GM15510 (cell line): ENCODE results near the gene ATF3.

Source experiments
- POLR2A ChIP-seq: IDR thresholded peaks from 3 replicates; pipeline ENCODE4 v1.6.1; 2011; ENCODE audit warnings: borderline replicate concordance; ENCODE audit not compliant: insufficient read length; ENCODE audit errors: extremely low read depth

Gene ATF3

DNA sequence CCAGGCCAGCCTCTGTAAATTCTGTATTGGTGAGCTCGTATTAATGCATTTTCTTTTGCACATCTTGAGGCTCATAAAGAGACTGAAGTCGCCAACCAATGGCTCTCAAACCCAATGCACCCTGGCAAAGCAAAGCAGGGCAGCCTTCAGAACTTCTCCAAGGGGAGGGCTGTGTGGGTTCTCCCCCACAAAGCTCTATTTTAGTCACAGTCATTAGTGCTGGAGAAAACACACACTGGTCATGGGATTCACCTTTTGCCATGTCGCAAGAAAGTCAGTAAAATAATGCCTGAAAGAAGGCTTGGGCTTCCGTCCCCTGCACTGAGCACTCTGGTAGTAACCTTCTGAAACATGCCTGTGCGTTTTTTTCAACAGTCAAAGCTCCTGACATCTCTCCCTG, 26.3 kb upstream of the ATF3 start:
- no peak for TF ChIP-seq POLR2A

DNA sequence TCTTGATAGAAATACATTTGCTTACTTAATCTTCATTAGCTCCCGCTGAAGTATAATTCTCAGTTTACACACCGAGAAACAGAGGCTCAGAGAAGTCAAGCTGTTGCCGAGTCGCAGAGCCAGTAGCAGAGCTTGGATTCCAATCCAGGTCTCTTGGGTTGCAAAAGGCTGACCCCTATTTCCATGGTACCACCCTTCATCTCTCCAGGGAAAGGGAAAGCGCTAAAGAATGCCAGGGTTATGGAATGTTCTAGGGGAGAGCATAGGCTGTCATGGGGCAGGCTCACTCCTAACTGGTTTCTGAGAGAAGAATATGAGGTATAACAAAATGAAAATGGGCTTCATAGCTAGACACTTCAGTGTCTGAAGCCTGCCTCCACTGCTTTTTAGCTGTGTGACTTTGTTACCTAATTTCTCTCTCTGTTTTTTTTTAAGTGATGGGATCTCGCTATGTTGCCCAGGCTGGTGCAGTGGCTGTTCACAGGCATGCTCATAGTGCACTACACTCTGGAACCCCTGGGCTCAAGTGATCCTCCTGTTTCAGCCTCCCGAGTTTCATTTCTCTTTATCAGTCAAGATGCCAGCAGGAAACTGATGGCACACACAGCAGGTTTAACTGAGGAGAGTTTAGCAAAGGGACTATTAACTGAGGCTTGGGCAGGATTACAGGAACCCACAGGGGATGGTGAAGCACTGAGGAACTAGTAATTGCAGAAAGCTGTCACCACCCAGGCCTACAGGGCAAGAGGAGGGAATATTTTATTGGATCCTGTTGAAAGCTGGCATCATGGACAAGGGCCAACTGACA, 25.5 kb upstream of the ATF3 start:
- TF ChIP-seq POLR2A, result no peak

DNA sequence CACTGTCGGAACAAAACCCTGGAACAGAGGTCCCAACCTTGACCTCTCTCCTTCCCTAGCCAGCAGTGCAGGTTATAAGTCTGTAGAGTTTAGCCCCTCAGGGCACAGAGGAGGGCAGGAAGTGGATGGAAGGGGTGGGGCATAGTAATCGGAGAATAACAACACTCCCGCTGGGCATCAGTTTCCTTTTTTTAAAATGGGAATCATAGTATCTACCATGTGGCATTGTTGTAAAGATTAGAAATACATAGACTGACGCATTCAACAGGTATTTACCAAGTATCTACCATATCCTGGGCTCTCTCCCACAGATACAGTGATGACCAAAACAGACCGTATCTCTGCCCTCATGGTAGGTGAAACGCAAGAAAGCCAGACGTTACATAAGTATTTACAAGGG, 24.9 kb upstream of the ATF3 start:
- no peak for TF ChIP-seq POLR2A

DNA sequence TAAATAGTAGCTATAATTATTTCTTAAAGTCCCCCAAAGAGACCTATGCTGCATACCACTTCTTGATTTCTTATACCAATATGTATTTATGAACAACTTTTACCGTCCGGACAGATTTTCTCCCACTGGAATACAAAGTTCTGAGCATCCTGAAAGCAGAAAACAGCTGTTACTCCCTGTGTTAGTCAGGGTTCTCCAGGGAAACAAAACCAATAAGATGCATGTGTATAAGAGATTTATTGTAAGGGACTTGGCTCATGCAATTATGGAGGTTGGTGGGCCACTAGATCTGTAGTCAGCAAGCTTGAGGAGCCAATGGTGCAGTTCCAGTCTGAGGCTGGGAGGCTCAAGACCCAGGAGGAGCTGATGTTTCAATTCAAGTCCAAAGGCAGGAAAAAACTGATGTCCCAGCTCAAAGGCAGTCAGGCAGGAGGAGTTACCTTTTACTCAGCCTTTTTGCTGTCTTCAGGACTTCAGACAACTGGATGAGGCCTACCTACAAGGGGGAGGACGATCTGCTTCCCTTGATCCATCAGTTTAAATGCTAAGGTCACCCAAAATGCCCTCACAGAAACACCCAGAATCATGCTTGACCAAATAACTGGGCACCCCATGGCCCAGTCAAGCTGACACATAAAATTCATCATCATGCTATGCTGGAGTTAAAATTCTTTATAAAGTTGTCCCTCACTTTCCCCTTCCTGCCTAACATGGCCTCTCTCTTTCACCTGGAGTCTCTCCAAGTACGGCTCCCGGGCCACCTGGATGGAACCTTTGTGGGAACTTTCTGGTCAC, 24.3 kb upstream of the ATF3 start:
- TF ChIP-seq POLR2A, result no peak

DNA sequence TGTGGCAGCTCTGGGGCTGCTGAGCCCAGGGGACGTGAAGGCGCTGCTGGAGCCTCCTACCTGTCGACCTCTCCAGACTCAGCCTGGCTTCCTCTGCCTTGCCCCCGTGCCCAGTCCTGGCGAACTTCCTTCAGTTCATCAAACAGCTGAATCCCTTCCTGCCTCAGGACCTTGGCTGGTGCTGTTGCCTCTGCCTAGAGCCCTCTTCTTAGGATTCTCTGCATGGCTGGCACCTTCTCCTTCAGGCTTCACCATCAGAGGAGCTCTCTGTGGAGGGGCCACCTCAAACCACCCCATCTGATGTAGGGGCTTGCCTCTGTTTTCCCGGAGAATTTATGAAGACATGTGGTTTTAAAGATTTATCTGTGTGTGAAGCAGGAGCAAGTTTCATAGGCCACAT, 23.4 kb upstream of the ATF3 start:
- no peak for TF ChIP-seq POLR2A

DNA sequence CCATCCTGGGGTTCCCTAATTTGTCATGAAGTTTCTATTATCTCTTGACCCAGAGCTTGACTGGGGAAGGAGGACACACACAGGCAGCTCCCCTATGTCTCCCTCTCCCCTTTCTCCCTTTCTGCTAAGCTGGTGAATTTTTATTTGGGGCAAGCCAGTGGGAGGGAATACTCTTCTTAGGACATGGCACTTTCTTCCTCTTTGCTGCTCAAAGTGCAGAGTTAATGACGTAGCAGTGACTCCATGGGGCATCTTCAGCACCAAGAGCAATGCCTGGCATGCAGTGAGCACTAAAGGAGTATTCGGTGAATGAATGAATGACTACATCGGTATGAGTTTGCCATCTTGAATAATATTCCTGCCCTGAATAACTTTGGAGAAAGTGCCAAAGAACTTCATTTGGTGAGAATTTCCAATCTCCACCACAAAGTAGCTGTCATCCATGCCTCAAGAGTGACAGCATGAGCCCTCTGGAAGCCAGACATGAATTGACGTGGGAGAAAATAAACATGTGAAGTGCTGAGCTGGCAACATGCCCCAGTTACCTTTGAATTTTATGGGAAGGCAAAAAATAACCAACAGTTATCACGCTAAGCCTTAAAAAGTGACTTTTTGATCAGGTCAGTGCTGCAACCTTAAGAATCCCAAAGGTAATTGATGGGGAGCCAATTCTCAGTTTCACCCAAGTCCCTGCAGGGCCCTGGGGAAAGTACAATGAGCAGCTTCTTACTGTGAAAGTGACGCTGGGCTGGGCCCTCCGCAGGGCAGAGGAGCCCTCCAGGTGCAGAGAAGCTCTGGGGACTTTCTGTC, 22.1 kb upstream of the ATF3 start:
- TF ChIP-seq POLR2A, result no peak

DNA sequence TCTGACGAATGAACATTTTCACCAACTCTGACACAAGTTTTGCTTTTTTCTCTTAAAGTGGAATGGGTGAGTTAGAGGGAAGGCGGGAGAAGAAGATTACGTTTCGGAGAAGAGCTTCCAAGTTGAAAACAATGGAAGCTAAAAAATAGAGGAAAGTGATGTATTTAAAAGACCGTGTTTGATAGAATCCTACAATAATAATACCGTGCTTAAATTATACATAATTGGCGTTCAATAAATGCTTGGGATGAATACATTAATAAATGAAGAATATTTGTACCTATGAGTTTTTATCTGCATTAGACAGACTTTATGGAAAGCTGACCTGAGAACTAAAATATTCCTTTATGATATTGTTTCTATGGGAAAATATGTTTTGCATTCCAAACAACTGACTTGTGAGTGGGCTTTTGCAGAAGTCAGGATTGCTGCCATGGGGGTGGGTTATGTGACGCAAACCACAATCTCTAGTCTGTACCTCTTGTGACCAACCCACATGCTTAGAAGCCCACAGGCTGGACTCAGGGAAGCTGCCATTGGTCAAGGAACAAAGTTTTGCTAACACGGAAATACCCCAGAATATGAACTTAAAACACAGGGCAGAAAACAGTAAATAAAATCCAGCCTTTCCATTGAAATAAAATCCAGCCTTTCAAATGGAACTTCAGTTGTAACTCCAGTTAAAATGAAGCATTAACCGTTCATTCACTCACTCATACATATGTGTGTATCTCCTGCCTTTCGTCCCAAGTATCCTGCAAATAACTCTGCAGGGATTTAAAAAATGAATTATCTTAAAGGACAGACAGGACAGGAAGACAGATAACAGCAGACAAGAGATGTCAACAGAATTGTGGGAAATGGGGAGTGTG, 21.3 kb upstream of the ATF3 start:
- TF ChIP-seq POLR2A, result no peak

DNA sequence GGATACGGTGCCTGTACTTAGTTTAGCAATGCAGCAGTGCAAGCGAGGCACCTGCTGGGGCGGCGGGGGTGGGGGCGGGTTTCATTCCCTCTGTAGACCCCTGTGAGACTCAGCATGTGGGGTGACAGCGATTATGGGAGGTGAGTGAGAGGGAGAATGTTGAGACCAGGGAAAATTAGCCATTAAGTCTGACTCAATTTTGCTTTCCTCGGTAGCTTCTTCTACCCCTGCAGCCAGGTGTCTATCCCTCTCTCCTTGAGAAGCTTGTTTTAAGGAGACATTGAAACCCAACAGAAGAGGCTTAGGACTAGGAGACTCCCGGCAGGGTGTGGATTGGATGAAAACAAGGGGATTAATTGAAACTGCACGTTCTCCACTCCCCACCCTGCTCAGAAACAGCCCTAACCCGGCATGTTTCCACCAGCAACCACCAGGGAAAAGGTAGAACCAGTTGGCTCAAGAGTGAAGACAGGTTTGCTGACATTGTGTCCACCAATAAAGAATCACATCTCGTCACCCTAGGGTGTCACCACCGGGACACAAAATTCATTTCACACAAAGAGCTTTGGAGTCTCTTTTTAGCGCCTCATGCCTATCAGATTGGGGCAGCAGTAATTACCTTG, 20.6 kb upstream of the ATF3 start:
- TF ChIP-seq POLR2A, result no peak

DNA sequence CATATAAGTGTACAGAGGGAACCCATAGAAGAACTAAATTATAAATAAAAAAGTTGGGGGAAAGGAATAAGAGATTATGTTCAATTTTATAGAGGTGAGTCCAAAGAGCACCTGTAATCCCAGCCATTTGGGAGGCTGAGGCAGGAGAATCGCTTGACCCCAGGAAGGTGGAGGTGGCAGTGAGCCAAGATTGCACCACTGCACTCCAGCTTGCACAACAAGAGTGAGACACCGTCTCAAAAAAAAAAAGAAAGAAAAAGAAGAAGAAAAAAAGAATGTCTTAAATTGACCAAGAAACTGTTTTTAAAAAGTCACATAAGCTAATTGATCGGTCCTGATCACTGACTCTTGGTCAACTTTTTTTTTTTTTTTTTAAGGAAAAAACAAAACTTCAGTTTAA, 19.1 kb upstream of the ATF3 start:
- TF ChIP-seq POLR2A, result no peak

DNA sequence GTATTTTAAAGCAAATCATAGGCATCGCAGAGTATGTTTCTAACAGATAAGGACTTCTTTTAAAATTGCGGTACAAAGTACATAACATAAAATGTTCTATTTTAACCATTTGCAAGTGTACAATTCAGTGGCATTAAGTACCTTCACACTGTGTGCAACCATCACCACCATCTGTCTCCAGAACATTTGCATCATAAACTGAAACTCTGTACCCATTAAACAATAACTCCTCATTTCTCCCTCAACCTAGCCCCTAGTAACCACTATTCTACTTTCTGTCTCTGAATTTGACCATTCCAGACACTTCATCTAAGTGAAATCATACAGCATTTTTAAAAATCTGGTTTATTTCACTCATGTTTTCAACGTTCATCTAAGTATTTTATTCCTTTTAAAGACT, 16.6 kb upstream of the ATF3 start:
- TF ChIP-seq POLR2A, result no peak

DNA sequence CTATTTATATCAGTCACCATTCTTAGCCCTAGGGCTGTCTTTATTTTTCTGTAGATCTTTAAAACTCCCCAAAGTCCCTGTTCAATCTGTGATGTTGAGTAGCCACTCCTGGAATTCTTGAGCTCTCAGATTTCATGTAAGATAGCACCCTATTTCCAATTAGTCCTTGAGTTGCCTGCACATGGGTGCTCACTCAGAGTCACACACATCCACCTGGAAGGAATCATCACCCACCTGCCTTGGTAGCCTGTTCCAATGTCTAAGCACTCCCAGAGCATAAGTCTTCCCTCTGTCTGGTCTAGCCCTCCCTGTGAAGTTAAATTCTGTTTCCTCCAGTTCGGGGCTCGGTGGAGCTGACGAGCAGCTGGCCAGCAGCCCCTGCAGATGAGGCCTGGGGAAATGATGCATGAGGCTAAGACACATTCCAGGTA, 14.7 kb upstream of the ATF3 start:
- no peak for TF ChIP-seq POLR2A

DNA sequence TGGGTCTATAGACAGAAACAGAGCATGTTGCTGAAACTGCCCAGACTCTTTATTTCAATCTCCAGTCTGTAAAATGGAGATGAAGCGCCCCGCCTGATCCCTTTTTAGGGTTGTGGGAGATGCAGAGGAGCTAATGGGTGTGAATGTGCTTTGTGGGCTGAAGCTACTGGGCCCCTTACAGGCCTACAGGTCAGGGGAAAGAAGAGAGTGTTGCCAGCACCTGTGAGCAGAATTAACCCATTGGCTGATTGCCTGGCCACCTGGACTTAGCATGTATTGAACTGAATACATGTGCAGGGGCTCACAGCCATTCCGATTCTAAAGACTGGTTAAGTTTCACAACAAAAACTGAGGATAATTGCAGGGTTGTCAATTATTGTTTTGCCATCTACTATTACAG, 13.9 kb upstream of the ATF3 start:
- TF ChIP-seq POLR2A, result no peak

DNA sequence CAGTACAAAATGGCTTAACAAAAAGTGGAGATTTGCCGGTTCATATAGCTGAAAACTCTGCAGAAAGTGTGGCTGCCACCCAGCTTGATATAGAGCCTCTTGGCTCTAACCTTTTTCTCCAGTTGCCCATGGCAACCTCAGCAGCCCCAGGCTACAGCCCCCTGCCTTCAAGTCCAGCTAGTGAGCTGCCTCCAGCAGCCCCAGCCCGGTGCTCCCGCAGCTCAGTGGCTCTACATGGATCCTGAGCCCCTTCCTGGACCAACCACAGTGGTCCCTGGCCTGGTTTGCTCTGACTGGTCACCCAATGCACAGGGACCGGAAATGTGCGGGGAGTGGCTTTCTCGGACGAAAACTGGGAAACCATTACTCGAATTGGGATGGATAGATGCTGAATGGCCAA, 13.3 kb upstream of the ATF3 start:
- no peak for TF ChIP-seq POLR2A

DNA sequence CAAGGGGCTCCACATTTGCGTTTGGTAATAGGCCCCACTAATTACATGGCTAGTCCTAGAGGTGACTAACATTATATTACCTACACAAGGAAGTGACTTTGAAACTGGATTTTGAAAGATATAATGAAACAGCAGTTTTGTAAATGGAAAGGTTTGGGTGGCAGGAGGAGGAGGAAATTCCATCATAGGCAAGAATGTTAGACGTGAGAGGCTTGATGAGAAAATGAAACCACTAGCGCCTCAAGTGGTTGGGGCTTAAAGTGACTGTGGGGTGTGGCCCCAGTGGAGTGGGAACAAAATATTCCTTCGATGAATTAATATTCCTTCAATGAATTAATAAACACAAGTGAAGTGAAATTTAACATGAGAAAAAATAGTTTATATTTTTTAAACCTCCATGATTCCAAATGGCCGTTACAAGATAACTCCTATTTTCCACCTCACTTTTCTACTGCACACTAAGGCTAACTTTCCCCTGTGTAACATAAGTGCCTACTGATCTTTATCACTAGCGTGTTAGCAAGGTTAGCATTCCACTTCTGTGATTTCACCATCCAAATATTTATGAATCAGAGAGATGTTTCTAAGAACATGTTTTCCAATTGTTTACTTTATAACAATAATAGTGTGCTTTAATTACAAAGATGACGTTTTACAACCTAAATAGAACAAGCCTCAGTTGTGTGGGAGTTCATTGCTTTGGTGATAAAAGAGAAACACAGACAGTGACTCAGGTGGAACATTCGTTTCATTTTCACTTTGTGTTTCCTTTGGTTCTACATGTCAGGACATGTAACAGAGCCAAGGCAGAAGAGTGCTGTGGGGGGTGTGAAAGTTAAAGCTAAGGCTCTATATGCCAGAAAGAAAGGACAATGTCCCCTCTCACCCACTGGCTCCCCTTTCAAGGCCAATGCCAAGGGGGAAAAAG, 12.5 kb upstream of the ATF3 start:
- no peak for TF ChIP-seq POLR2A

DNA sequence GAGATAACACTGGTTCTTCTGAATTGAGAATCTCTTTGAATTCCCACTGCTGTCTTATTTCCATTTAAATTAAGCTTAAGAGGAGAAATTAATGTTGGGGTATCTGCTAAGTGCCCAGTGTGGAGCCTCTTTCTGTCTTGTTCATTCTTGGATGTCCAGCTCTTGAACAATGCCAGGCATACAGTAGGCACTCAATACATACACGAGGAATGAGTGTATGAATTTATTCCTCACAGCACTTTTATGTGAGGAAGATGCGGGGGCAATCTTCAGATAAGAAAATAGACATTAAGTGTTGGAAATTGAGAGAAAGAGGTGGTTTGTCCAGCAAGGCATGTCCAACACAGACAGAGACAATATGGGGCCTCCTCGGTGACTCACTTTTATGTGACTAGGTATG, 11.8 kb upstream of the ATF3 start:
- TF ChIP-seq POLR2A, result no peak
